HG03095 (cell line): Measurements from ENCODE around the gene NUP93.
A peak's percentile ranks its signal among the peaks of the same experiment; 100 is the strongest.
"Not testable (repeated sequence)": the region's sequence is repeated elsewhere in the genome, so short reads cannot be mapped to it uniquely, and the experiment has no call there.

Experiments used
- ATAC-seq: cut with Tn5 transposase; IDR thresholded peaks from one replicate; pipeline ENCODE4 v1.9.1; 2021; ENCODE audit warnings: moderate library complexity; ENCODE audit not compliant: unreplicated experiment

The NUP93 gene

DNA sequence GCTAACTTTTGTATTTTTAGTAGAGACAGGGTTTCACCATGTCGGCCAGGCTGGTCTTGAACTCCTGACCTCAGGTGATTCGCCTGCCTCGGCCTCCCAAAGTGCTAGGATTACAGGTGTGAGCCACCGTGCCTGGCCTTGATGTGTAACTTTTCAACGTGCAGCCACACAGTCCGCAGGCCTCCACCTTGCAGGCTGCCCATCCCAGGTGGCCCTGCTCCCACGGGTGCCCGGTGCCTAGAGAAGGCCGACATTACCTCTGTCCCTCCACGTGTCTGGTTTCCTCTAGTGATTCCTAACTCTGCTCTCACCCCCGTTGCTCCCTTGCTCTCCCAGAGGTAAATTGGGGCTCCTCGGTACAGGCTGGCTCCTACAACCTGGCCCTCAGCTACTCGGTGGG, 155.0 kb downstream of the NUP93 start:
- ATAC-seq, result not testable (repeated sequence)

DNA sequence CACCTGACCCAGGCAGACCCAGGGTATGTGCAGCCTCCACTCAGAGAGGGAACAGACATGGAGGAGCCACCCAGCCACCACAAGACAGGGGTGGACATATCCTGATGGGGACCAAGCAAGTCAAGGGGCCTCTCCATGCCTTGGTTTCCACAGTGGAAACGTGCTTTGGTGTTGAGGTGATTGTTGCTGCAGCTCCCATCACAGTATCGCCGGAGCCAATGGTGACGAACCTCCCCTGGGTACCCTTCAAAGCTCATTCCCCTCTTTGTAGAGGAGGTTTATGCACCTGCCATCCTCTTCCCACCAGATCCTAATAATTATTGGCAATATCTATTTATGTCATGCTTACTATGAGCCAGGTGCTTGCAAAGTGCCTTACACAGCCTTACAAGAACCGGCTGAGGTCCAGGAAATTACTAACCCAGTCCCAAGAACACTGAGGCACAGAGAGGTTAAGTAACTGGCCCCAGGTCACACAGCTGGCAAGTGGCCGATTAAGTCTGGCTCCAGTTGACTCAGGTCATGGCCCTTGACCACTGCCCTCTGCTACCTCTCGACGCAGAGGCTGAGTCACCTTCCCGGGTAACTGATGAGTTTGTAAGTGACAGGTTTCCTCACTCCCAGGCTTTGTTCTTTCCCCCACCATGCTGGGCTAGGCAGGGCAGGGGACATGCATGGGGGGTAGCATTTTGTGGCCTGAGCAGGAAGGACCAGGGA, 155.7 kb downstream of the NUP93 start:
- ATAC-seq, result no peak

DNA sequence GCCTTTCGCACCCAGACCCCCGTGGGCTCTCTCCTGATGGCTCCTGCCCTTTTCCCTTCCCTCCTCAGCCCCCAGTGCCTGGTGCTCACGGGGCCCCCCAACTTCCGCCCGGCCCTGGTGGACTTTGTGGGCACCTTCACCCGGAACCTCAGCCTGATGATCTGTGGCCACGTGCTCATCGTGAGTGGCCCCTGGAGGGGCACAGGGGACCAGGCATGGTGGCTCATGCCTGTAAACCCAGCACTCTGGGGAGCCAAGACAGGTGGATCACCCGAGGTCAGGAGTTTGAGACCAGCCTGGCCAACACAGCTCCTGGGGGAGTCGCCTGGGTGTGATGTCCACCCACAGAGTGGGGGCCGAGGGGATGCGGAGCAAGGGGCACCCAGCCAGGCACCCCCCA, 156.4 kb downstream of the NUP93 start:
- ATAC-seq, result no peak

DNA sequence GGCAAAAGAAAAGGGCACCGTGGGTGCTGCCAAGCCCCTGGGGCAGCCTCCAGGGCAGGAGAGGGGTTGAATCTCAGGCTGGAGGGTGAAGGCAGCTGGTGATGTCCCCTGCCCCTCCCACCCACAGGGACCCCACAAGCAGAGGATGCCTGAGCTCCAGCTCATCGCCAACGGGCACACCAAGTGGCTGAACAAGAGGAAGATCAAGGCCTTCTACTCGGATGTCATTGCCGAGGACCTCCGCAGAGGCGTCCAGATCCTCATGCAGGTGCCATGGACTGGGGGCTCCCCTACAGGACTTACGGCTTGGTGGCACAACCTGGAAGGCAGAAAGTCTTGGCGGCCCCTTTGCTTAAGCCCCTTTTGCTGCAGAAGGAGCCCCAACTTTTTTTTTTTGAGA, 156.9 kb downstream of the NUP93 start:
- ATAC-seq, result no peak

DNA sequence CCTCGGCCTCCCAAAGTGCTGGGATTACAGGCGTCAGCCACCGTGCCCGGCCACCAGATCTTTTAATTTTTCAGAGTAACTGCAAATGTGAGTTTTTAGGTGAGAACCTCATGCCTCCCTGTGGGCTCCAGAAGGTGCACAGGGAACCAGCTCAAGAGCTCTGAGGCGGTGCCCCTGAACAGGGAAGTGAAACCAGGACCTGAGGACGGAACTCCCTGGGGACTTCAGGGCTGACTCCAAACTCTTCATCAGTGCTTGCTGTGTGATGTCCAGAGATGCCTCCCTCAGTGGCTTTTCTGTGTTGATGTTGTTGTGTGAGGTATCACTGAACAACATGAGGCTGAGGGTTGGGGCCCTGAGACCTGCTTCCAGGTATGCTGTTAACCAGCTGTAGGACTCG, 158.9 kb downstream of the NUP93 start:
- ATAC-seq, result no peak

DNA sequence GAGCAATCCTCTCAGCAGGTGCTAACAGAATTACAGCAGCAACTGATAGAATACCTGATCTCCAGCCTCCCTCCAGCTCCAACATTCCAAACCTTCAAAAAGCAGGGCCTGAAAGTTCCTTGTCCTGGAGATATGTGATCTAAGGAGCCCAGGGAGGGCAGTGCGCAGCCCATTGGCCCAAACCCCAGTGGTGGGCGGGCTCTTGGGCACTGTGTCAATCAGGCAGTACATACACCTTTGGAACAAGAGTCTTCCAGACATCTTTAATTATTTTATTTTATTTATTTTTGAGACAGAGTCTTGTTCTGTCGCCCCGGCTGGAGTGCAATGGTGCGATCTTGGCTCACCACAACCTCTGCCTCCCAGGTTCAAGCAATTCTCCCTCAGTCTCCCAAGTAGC, 159.3 kb downstream of the NUP93 start:
- ATAC-seq, result no peak

DNA sequence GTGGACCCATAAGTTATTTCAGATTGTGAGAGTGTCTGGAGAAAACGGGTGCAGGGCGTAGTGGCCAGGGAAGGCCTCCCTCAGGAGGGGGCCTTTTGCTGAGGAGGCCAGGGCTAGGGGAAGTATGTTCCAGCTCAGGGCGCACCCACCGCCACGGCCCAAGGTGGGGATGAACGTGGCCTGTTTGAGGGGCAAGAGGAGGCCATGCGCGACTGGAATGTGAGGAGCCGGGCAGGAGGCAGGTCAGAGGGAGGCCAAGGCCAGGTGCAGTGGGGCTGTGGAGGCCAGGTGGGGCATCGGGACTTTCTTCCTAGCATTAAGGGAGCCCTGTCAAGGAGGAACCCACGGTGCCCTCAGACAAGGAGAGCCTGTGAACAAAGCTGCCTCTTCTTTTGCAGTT, 161.8 kb downstream of the NUP93 start:
- no peak for ATAC-seq

DNA sequence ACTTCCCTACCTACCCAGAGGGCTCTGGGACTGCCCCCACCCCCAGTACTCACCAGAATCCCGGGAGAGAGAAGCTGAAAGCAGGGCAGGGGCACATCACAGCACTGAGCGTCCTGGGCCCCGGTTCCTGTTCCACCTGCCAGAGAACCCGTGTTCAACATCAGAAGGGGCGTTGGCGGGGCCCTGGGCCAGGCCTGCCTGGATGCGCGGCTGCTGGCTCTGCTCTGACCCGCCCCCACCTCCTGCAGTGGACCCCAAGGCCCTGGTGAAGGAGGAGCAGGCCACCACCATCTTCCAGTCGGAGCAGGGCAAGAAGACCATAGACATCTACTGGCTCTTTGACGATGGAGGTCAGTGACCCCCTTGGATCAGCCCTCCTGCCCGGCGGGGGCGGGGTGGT, 162.8 kb downstream of the NUP93 start:
- ATAC-seq, result no peak

DNA sequence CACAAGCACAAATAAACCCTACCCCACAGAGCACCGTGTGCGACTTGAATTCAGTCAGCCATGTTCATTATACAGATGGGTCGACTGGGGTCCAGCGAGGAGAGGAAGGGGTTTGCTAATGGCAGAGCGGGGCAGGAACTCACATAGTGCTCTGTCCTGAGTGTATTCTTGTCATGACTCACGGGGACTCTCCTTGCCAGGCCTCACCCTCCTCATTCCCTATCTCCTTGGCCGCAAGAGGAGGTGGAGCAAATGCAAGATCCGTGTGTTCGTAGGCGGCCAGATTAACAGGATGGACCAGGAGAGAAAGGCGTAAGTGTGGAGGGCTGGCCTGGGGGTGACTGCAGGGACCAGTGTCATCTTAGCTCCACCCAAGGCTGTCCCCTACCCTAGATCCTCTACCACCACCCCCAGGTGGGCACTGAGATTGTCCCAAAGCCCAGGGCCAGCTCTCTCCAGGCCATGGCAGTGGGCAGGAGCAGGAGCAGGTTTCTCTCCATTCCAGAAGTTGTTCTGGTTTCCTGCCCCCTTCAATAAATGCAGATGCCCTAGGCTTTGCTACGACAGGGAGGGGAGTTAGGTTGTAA, 164.5 kb downstream of the NUP93 start:
- no peak for ATAC-seq

DNA sequence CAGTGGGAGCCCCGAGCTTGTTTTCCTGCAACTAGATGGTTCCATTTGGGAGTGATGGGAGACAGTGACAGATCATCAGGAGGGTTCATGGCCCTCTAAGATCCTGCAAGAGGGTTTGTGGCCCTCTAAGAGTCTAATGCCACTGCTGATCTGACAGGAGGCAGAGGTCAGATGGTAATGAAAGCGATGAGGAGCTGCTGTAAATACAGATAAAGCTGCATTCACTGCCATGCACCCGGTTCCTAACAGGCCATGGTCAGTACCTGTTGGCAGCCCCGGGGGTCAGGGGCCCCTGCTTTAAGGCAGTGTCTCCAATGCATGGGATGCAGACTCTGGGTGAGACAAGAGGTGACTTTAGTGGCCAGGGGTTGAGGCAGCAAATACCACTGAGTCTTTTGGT, 165.9 kb downstream of the NUP93 start:
- ATAC-seq, result no peak

DNA sequence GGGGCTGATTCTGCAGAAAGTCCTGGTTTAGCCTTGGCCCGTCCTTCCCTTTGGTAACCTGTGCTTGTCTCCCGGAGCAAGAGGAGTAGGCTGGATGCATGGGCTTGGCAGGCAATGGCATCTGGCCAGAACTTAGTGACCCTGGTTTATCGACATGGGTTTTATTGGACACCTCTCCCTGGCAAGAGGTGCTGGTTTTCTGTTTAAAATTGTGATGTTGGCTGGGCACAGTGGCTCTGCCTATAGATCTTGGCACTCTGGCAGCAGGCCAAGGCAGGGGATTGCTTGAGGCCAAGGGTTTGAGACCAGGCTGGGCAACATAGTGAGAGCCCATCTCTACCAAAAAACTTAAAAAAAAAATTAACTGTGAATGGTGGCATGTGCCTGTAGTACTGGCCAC, 166.3 kb downstream of the NUP93 start:
- ATAC-seq, result no peak

DNA sequence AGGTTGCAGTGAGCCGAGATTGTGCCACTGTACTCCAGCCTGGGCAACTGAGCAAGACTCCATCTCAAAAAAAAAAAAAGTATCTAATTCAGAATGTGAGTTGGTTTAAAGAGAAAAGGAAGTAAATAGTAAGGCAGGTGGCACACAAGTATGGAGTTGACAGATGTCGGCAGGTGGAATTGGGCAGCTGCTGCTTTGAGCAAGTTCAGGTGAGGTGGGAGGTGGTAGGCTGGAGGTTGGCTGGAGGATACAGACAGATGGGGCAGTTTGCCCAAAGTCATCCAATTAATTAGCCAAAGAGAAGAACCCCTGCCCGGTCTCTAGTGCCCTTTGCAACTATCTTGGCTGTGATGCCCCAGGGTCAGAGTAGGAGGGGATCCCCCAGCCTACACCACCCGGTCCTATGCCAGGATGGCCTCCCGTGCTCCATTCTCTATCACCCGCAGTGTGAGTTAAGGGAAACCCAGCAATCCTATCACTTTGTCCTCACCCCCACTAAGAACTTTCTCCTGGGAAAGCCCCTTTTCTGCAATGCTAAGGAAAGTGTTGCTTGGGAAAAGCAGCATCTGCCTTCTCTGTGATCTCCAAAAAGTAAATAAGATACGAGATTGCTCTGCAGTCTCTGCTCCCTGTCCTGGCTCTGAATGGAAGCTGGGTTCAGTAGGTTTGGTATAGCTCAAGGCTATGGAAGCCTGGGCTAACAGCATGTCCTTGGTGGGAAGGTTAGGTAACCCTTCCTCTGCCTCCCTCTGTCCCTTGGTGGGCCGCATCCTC, 167.3 kb downstream of the NUP93 start:
- no peak for ATAC-seq

DNA sequence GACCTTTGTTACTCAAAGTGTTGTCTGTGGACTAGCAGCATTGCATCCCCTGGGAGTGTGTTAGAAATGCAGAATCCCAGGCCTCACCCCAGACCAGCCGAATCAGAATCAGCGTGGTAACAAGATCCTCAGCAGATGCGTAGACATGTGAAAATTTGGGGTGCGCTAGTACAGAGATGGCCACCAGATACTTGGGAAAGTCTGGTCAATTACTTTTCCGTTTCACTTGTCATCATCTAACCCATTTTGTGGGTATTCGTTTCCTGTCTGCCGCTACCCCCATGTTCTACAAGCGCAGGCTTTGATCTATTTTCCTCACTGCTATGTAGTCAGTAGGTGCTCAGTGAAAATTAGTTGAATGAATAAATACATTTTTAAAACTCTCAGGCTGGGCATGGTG, 168.9 kb downstream of the NUP93 start:
- peak; percentile 83 for ATAC-seq
